MM.1S (cell line): ENCODE measurements around the gene CACNG5.

Experiments
- DNase-seq: peaks from one replicate; pipeline ENCODE4 v3.0.0-alpha.2; 2015
- H2AFZ ChIP-seq: fragments of 300-600 bp; sonication (generic); 2 replicates; pipeline ENCODE4 v1.6.0; 2016; ENCODE audit warnings: antibody characterized with exemption, low read length
- H3F3A ChIP-seq: fragments of 300-600 bp; sonication (generic); 2 replicates; pipeline ENCODE4 v1.6.1; 2016; ENCODE audit warnings: mild to moderate bottlenecking, antibody characterized with exemption, low read length, moderate library complexity, mixed read lengths; ENCODE audit not compliant: insufficient read depth
- H3K27ac ChIP-seq: fragments of 300-600 bp; sonication (generic); 2 replicates; pipeline ENCODE4 v1.5.1; 2016; ENCODE audit warnings: mild to moderate bottlenecking, low read length
- H3K27me3 ChIP-seq: fragments of 300-600 bp; sonication (generic); replicated peaks from 2 replicates; pipeline ENCODE4 v1.6.0; 2016; ENCODE audit warnings: low read length; ENCODE audit not compliant: insufficient read depth
- H3K36me3 ChIP-seq: fragments of 300-600 bp; sonication (generic); replicated peaks from 2 replicates; pipeline ENCODE4 v1.6.1; 2016; ENCODE audit warnings: mild to moderate bottlenecking, low read length, mixed read lengths; ENCODE audit not compliant: insufficient read depth
- H3K4me1 ChIP-seq: fragments of 300-600 bp; sonication (generic); 2 replicates; pipeline ENCODE4 v1.6.1; 2016; ENCODE audit warnings: low read length, mixed read lengths
- H3K4me2 ChIP-seq: fragments of 300-600 bp; sonication (generic); 2 replicates; pipeline ENCODE4 v1.6.0; 2016; ENCODE audit warnings: low read depth, low read length
- H3K4me3 ChIP-seq: fragments of 300-600 bp; sonication (generic); 2 replicates; pipeline ENCODE4 v1.5.1; 2016; ENCODE audit warnings: low read length, mixed read lengths
- H3K79me2 ChIP-seq: fragments of 300-600 bp; sonication (generic); 2 replicates; pipeline ENCODE4 v1.6.1; 2016; ENCODE audit warnings: mixed run types, low read length, mixed read lengths
- H3K9ac ChIP-seq: fragments of 300-600 bp; sonication (generic); 2 replicates; pipeline ENCODE4 v1.6.1; 2016; ENCODE audit warnings: low read length, mixed read lengths
- H3K9me2 ChIP-seq: fragments of 300-600 bp; sonication (generic); replicated peaks from 2 replicates; pipeline ENCODE4 v1.6.1; 2016; ENCODE audit warnings: mild to moderate bottlenecking, low read length, mixed read lengths; ENCODE audit not compliant: insufficient read depth
- H3K9me3 ChIP-seq: fragments of 300-600 bp; sonication (generic); replicated peaks from 2 replicates; pipeline ENCODE4 v1.6.1; 2016; ENCODE audit warnings: mild to moderate bottlenecking, low read length, mixed read lengths; ENCODE audit not compliant: insufficient read depth
- H4K20me1 ChIP-seq: fragments of 300-600 bp; sonication (generic); 2 replicates; pipeline ENCODE4 v1.6.1; 2016; ENCODE audit warnings: mild to moderate bottlenecking, low read length, moderate library complexity, mixed read lengths; ENCODE audit not compliant: insufficient read depth
- EZH2 ChIP-seq: fragments of 300-600 bp; sonication (generic); optimal IDR thresholded peaks from 2 replicates; pipeline ENCODE3; 2017; ENCODE audit warnings: low read depth, mild to moderate bottlenecking, antibody characterized with exemption, low read length, mixed read lengths
- EZH2phosphoT487 ChIP-seq: fragments of 300-600 bp; sonication (generic); IDR thresholded peaks from 2 replicates; pipeline ENCODE4 v1.6.1; 2018; ENCODE audit warnings: antibody characterized with exemption, low read length
- TF ChIP-seq, protein P1 (sequence below): fragments of 300-600 bp; sonication (generic); IDR thresholded peaks from 2 replicates; pipeline ENCODE4 v1.5.1; 2016; ENCODE audit warnings: antibody characterized with exemption, low read length, mixed read lengths

CACNG5 gene

DNA sequence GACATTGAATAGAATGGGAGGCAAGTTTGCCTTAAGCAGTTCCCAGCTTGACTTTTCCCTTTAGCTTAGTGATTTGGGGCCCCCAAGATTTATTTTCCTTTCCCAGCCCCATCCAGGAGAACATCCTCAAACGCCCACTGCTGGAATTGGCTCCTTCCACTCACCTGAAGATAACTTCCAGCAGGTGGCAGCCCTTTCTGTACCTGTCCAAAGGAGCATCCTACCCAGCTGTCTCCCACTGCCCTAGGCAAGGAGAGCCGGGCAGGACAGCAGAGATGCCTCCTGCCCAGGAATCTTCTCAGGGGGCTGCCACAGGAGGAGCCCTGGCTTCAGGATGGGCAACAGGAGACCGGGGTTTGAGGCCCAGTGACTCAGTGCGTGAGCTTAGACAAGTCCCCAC lies 6.4 kb downstream of the CACNG5 start:
- no peaks in the 10 kb centered on the region for H3K79me2 ChIP-seq
- H3K4me1 ChIP-seq, result no peaks in the 10 kb centered on the region
- H2AFZ ChIP-seq, result no peak overlapping the region
- DNase-seq, result no peak
- no peaks in the 10 kb centered on the region for H4K20me1 ChIP-seq
- H3K27me3 ChIP-seq, result no peaks in the 10 kb centered on the region
- no peaks in the 10 kb centered on the region for H3K36me3 ChIP-seq
- no peak overlapping the region for H3K9ac ChIP-seq
- H3F3A ChIP-seq, result no peaks in the 10 kb centered on the region
- no peaks in the 10 kb centered on the region for H3K9me2 ChIP-seq
- no peak for TF ChIP-seq EZH2phosphoT487
- TF ChIP-seq EZH2, result no peak
- TF ChIP-seq, protein P1, sequence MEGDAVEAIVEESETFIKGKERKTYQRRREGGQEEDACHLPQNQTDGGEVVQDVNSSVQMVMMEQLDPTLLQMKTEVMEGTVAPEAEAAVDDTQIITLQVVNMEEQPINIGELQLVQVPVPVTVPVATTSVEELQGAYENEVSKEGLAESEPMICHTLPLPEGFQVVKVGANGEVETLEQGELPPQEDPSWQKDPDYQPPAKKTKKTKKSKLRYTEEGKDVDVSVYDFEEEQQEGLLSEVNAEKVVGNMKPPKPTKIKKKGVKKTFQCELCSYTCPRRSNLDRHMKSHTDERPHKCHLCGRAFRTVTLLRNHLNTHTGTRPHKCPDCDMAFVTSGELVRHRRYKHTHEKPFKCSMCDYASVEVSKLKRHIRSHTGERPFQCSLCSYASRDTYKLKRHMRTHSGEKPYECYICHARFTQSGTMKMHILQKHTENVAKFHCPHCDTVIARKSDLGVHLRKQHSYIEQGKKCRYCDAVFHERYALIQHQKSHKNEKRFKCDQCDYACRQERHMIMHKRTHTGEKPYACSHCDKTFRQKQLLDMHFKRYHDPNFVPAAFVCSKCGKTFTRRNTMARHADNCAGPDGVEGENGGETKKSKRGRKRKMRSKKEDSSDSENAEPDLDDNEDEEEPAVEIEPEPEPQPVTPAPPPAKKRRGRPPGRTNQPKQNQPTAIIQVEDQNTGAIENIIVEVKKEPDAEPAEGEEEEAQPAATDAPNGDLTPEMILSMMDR, result no peak
- H3K9me3 ChIP-seq, result no peaks in the 10 kb centered on the region
- no peak overlapping the region for H3K27ac ChIP-seq
- H3K4me2 ChIP-seq, result no peak overlapping the region
- no peak overlapping the region for H3K4me3 ChIP-seq

DNA sequence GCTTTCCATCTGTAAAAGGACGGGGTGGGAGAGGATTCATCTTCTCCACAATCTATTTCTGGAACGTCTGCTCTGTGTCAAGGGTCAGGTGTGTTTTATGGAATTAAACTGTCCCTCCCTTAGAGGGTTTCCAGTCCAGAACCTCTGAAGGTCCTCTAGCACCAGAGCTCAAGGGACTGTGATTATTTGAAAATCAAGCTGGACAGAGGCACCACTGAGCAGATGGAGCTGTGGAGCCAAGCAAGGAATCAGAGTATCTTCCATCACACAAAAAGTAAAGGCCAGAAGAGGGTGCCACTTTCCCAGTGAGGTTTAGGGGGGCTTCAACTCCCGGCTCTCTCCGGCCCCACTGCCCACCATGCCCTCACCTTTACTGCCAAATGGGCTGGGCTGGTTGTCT lies 6.8 kb downstream of the CACNG5 start:
- Histone ChIP-seq H3K36me3 (no peaks in the 10 kb centered on the region), H2AFZ (no peak overlapping the region), H3K27me3 (no peaks in the 10 kb centered on the region), H3K4me3 (no peak overlapping the region), H3K9me3 (no peaks in the 10 kb centered on the region), H3K27ac (no peak overlapping the region), H4K20me1 (no peaks in the 10 kb centered on the region), H3K4me1 (no peaks in the 10 kb centered on the region), H3K4me2 (no peak overlapping the region), H3F3A (no peaks in the 10 kb centered on the region), H3K79me2 (no peaks in the 10 kb centered on the region), H3K9me2 (no peaks in the 10 kb centered on the region), H3K9ac (no peak overlapping the region)
- no peak for DNase-seq
- no peak for TF ChIP-seq EZH2phosphoT487
- TF ChIP-seq EZH2, result no peak
- TF ChIP-seq, protein P1, result no peak

DNA sequence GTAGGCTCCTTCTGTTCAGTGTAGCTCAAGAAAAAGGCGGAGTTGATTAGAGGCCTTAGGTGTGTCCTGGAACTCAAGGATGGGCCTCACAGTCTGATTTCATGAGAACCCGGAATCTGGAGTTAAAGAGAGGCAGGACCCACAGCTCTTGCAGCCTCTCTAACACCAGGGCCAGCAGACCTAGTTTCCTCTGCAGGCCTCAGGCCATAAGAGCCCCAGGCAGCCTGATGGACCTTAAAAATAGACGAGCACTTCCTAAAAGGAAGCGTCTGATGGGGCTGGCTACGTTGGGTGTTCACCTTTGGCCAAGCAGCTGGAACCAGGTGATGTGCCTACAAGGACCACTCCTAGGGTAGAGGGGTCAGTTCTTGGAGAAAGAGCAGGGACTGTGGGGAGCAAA lies 7.6 kb downstream of the CACNG5 start:
- no peaks in the 10 kb centered on the region for H3F3A ChIP-seq
- no peaks in the 10 kb centered on the region for H3K9me2 ChIP-seq
- H3K79me2 ChIP-seq, result no peaks in the 10 kb centered on the region
- H3K9me3 ChIP-seq, result no peaks in the 10 kb centered on the region
- DNase-seq, result no peak
- no peak overlapping the region for H2AFZ ChIP-seq
- H4K20me1 ChIP-seq, result no peaks in the 10 kb centered on the region
- H3K4me2 ChIP-seq, result no peak overlapping the region
- no peak overlapping the region for H3K27ac ChIP-seq
- no peaks in the 10 kb centered on the region for H3K36me3 ChIP-seq
- no peaks in the 10 kb centered on the region for H3K27me3 ChIP-seq
- no peak overlapping the region for H3K4me3 ChIP-seq
- no peak overlapping the region for H3K9ac ChIP-seq
- no peaks in the 10 kb centered on the region for H3K4me1 ChIP-seq
- TF ChIP-seq, protein P1, result no peak
- no peak for TF ChIP-seq EZH2
- no peak for TF ChIP-seq EZH2phosphoT487
